GM21717 (cell line): ENCODE results near the gene FOXN1.
"Not testable (repeated sequence)": the region's sequence is repeated elsewhere in the genome, so short reads cannot be mapped to it uniquely, and the experiment has no call there.

Source experiments
- ATAC-seq: cut with Tn5 transposase; IDR thresholded peaks from one replicate; pipeline ENCODE4 v1.9.1; 2021; ENCODE audit warnings: mild to moderate bottlenecking, moderate library complexity; ENCODE audit not compliant: unreplicated experiment

The FOXN1 gene, protein sequence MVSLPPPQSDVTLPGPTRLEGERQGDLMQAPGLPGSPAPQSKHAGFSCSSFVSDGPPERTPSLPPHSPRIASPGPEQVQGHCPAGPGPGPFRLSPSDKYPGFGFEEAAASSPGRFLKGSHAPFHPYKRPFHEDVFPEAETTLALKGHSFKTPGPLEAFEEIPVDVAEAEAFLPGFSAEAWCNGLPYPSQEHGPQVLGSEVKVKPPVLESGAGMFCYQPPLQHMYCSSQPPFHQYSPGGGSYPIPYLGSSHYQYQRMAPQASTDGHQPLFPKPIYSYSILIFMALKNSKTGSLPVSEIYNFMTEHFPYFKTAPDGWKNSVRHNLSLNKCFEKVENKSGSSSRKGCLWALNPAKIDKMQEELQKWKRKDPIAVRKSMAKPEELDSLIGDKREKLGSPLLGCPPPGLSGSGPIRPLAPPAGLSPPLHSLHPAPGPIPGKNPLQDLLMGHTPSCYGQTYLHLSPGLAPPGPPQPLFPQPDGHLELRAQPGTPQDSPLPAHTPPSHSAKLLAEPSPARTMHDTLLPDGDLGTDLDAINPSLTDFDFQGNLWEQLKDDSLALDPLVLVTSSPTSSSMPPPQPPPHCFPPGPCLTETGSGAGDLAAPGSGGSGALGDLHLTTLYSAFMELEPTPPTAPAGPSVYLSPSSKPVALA

DNA sequence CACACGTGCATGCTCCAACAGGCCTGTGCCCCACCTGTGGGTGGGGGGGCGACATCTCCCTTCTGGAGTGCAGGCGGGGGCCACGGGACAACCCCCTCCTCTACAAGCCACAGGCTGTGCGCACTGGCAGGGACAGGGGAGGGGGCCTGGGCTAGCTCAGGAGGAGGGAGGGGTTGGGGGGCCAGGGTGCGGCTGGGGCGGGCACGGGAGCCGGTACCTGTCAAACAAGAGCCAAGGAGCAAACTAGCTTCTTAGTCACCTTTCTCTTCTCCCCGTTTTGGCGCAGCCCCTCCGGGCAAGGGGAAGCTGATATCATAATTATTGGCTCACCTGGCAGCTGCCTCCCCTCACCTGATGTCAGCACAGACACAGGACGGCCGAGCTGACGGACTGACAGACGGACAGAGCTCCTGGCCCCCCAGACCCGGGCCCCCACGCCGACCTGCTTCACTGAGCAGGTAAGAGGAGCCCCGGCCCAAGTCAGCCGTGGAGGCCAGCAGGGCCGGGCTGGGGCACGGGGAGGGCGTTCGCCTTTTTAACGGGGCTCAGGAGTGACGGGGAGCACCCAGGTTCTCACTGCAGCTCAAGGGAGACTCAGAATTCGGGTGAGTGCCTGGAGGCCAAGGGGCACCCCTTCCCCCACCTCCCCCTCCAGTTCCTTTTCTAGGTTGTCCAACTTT is at the start of gene FOXN1:
FOXN1 (plus strand) TSS at position 363 of the 680 bp plus-strand sequence. CDS start 17,622 bp downstream, outside the sequence.
- no peak for ATAC-seq

DNA sequence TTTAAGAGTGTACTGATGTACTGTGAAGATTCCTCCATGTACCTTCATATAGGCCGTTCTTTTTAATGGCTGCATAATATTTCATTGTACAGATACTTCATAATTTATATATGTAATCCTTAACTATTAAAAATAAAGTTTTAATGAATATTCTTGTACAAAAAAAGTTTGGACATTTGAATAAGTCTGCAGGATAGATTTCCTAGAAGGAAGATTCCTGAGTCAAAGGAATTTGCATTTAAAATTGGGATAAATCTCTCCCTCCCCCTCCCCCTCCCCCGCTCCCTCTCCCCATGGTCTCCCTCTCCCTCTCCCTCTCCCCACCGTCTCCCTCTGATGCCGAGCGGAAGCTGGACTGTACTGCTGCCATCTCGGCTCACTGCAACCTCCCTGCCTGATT is 48.3 kb upstream of the FOXN1 start:
- ATAC-seq, result no peak

DNA sequence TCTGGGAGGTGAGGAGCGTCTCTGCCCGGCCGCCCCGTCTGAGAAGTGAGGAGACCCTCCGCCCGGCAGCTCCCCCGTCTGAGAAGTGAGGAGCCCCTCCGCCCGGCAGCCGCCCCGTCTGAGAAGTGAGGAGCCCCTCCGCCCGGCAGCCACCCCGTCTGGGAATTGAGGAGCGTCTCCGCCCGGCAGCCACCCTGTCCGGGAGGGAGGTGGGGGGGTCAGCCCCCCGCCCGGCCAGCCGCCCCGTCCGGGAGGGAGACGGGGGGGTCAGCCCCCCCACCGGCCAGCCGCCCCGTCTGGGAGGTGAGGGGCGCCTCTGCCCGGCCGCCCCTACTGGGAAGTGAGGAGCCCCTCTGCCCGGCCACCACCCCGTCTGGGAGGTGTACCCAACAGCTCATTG is 47.3 kb upstream of the FOXN1 start:
- not testable (repeated sequence) for ATAC-seq

DNA sequence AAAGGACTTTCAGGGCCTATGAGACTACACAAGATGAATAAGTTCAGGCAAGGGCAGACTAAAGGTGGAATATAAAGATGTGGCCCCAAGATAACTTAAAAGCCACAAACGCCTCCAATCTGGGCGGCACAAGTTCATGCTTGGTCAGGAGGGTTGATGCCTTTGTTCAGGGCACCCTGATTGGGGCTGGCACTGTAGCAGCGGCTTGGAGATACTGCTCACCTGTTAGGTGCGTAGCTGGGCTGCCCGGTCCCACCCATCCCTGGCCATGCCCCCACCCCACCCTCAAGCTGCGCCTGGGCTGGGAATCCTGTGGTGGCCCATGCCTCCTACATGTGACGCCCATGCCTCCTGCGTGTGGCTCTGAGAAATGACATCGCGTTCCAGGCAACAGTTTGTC is 45.2 kb upstream of the FOXN1 start:
- ATAC-seq, result no peak

DNA sequence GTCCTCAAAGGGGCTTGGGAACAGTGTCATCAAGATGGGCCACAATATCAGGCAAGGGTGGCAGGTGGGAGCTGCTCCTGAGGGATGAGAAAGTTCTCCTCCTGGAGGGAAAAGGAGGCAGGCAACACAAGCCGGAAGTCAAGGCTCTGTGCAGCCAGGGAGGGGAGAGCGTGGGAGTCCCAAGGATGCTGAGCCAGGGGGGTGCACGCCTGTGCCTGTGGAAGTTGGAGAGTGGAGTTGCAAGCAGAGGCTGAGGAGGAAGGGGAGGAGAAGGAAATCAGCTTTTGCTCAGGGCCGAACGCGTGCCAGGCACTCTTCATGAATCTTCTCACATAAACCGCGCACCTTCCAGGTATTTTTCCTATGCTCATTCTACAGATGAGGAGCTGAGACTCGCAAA is 40.1 kb upstream of the FOXN1 start:
- no peak for ATAC-seq

DNA sequence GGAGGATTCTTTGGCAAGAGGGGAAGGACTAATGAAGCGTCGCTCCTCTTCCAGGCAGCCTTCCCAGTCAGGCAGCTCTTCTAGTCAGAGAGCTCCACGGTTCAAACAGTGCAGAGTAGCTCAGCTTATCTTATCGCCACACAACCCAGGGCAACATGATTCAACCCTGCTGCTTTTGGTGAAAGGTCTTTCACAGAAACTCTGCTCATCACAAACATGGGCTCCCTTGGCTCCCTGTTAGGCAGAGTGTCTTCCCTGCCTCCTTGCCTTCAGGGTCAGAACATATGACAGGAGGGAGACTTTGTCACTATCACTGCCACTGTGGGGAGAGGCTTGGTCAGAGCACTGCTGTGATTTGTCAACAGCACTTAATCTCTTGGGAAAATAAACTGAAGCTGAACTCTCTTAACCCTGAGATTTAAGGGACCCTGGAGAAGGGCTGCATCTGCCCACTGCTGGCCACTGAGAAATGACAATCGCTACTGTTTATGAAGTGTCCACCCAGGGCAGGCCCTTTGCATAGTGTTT is 39.6 kb upstream of the FOXN1 start:
- no peak for ATAC-seq

DNA sequence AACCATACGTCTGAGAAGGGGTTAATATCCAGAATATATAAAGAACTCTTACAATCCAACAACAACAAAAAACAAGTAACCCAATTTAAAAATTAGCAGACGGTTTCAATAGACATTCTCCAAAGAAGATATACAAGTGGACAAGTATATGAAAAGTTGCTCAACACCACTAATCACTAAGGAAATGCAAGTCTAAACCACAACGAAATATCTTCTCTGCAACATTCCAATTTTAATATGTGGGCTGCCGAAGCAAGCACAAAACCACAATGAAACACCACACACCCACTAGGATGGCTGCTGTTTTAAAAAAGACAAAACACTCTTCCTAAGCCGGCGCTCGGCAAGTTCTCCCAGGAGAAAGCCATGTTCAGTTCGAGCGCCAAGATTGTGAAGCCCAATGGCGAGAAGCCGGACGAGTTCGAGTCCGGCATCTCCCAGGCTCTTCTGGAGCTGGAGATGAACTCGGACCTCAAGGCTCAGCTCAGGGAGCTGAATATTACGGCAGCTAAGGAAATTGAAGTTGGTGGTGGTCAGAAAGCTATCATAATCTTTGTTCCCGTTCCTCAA is 38.6 kb upstream of the FOXN1 start:
- no peak for ATAC-seq

DNA sequence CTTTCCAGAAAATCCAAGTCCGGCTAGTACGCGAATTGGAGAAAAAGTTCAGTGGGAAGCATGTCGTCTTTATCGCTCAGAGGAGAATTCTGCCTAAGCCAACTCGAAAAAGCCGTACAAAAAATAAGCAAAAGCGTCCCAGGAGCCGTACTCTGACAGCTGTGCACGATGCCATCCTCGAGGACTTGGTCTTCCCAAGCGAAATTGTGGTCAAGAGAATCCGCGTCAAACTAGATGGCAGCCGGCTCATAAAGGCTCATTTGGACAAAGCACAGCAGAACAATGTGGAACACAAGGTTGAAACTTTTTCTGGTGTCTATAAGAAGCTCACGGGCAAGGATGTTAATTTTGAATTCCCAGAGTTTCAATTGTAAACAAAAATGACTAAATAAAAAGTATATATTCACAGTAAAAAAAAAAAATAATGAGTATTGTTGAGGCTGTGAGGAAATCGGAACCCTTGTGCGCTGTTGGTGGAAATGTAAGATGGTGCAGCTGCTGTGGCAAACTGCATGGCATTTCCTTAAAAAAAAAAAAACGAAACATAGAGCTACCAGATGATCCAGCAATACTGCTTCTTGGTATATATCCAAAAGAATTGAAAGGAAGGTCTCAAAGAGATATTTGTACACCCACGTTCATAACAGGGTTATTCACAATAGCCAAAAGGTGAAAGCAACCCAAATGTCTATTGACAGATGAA is 38.0 kb upstream of the FOXN1 start:
- not testable (repeated sequence) for ATAC-seq

DNA sequence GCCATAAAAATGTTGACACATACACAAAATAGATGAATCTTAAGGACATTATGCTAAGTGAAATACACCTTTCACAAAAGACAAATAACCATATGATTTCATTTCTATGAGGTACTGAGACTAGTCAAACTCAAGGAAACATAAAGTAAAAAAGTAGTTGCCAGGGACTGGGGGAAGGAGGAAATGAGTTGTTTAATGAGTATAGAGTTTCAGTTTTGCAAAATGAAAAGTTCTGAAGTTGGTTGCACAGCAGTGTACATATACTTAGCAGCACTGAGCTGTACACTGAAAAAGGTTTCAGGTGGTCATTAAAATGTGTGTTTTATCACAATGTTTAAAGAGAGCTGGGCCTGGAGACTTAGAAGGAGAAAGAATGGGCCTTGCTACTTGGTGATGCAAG is 37.4 kb upstream of the FOXN1 start:
- ATAC-seq, result no peak

DNA sequence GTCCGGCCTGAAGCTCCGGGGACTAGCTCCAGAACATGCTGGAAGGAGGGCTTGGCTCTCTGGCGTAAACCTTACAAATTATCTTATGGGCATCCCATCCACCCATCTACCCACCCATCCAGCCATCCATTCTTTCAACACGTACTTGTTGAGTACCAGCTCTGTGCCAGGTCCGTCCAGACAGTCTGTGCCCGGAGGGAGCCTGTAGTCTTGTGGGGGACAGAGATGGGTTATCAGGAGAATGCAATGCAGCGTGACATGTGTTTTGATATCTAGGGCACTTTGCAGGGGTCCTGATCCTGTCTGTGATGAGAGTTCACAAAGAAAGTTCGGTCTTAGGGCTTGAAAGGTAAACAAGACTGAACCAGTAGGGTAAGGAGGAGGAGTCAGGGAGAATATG is 36.8 kb upstream of the FOXN1 start:
- no peak for ATAC-seq

DNA sequence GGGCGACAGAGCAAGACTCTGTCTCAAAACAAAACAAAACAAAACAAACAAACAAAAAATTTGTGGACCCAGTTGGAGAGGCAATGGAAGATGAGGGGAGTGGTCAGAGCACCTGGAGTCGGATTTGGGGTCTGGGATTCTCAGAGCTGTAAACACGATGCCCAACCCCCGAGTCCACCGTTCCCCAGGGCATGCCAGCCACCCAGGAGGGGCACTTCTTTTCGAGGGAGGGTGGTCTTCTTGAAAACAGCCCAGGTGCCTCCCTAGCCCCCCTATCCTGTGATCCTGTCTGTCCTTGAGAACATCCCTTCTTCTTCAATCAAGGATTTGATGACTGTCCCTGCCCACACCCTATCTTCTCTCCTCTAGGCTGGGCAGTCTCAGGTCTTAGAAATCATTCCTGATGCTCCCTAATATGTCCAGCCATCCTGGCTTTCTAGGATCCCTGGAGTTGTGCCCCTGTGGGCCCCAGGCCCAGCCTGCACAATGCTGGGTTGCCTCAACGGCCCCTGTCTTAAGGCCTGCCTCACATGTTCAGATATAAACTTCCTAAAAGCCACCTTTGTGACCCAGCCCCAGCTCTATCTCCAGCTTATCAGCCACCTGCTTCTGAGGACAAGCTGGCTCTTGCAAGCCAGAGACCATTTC is 35.8 kb upstream of the FOXN1 start:
- no peak for ATAC-seq

DNA sequence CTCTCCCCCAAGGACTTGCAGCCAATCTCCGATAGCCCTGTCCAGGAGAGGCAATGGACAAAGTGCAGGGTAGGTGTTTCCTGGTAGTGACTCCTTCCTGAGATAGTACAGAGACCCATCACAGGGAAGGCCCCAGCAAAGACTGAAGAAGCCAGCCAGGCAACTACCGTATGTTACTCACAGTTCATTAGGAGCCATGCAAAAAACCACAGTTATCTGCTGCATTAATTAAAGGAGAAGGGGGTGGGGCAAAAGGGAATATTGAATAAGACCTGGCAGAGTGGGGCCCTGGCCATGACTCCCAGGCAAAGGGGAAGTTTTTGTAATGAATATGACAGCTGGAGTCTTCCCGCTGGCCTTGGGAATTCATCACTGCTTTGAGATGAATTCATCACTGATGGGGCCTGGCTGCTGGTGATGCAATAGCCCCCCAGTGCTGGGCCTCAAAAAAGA is 35.2 kb upstream of the FOXN1 start:
- ATAC-seq, result no peak

DNA sequence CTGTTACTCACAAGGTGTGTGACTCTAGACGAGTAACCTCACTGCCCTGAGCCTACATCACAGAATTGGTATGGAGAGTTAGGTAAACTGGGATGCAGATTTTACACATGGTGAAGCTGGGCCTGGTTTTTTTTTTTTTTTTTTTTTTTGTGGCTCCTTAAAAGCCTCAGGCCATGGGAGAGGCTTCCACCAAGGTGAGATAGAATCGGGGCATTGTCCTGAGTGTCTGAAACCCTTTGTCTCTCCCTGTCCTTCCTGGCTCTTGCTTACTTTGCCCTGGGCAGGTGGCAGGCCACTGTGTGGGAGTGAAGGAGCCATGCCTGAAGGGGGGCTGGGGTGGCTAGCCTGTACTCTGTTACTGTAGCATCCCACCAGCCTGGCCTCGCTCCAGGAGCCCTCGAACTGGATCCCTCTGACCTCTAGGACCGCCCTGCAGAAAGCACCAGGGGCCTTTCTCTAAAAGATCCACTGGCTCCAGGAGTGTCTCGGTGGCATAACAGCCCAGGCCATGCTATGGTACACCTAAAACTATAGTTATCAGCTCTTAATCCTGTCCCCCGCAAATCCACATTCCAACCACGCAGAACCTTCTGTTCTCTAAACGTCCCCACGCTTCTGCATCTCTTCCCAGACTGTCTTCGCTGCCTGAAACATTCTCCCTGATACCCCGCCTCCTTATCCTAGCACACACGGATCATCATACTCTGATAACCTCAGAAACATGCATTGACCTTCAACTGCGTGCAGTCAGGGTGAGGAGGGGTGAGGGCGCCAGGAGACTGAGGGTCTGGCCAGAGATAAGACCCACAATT is 34.4 kb upstream of the FOXN1 start:
- ATAC-seq, result no peak

DNA sequence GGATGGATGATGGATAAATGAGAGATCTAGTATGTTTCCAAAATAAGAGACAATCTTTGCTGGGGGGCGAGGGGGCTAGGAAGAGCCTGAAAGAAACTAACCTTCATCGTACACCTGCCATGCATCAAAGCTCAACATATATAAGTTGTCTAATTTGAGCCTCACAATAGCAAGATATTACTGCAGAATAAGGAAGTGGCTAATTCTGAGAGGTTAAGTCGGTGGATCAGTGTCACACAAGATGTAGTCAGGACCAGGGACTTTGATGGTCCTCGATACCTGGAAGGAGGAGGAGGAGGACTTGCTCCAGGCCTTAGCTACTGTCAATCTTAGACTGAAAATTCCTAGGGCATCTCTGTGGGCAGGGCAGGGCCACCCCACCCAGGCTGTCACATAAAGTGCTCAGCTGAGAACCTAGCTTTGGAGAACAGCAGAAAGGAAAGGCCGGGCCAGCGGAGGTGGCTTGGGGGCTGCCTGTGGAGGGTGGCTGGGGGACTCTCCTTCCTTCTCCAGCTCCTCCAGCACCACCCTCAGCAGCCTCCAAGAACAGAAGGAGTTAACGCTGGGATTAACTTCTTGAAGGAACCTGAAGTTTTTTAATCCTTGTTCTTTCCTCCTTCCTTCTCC is 33.2 kb upstream of the FOXN1 start:
- no peak for ATAC-seq

DNA sequence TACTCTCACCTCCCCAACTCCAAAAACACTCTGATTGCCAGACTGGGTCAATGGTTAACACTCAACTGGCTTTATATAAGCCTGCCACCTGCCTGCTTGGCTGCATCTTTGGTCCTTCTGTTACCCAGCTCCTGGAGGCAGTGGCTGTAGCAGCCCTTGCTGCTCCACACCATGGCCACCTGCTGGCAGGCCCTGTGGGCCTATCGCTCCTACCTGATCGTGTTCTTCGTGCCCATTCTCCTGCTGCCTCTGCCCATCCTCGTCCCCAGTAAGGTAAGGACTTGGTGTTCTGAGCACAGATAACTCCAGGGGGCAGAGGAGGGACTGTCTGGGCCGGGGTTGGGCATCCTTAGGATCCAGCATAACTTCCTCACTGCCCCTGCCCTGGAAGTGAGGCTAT is 32.6 kb upstream of the FOXN1 start, which contains the start of gene SLC13A2:
SLC13A2 (plus strand) TSS at position 103 of the 400 bp plus-strand sequence; CDS start at position 172, 69 bp downstream.
- no peak for ATAC-seq

DNA sequence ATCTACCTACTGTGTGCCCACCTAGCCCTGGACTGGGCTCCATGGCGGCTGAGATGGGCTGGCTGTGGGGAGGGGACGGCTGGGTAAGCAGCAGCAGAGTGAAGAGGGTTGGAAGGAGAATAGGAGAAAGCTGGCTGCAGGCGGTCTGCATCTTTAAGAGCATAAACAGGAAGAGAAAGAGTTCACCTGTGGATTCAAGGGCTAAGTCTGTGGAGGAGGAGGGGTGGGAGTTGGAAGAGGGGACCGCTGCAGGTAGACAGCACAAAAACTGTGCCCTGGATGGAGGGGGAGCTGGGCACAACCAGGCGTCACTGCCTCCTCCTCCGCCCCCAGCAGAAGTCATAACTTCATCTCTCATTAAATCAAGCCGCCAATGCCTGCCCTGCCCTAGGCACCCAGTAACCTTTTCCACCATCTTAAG is 32.0 kb upstream of the FOXN1 start:
- ATAC-seq, result no peak

DNA sequence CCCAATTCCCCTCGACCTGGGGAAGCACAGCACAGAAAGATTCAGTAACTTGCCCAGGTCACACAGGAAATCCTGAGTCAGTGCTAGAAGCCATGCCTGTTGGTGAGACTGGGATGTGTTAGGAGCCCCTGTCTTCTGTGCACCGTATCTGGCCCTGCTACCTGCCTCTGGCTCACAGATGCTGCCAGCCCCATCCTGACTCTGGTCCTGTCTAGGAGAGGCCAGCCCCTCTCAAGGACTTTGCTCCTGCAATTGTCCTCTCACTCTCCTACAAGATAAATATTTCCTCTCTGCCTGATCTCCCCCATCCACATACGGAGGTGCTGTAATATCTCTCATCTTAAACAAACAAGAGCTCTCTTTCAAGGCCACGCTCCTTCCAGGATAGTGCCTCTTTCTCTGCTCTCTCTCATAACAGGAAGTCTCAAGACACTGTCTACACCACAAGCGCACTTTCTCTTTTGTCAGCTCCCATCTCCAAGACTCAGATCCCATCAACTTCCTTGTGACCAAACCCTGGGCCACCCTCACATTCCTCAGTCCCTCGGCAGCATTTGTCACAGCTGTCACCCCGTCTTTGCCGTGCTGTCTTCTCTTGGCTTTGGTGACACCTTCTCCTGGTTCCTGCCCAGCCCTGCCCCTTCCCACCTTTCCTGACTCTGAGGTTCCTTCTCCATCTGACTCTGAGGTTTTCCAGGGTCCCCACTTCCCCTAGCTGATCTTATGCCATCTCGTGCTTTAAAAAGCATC is 30.8 kb upstream of the FOXN1 start:
- no peak for ATAC-seq
